PC-3 (cell line): ENCODE data around the gene LTA.

Experiments used
- EZH2 ChIP-seq: fragments of 300-600 bp; sonication (generic); IDR thresholded peaks from one replicate; pipeline ENCODE4 v1.6.1; 2017; ENCODE audit warnings: antibody characterized with exemption, mild to moderate bottlenecking, low read length; ENCODE audit not compliant: unreplicated experiment
- EZH2phosphoT487 ChIP-seq: fragments of 300-600 bp; sonication (generic); IDR thresholded peaks from 2 replicates; pipeline ENCODE4 v1.6.1; 2018; ENCODE audit warnings: mild to moderate bottlenecking, antibody characterized with exemption, low read length, borderline replicate concordance
- TF ChIP-seq, protein P1 (sequence below): fragments of 300-600 bp; sonication (generic); conservative IDR thresholded peaks from 2 replicates; pipeline ENCODE4 v1.5.1; 2017; ENCODE audit warnings: antibody characterized with exemption, low read depth, mild to moderate bottlenecking, low read length

DNA sequence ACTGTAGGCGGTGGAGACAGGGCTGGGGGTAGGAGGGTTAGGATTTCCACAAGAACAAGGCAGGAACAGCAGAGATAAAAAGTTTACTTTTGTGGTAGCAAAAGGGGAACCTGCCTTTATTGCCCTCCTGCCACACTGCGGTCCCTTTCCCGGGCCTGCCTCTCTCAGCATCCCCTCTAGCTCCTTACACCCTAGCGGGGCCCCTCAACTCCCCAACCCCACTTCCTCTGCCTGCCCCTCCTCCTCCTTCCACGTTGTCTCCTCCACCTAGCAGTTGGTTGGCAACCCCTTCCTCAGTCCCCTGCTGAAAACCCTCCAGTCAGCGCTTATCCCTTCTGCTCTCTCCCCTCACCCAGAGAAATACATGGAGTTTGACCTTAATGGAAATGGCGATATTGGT, 43.7 kb downstream of the LTA start:
- TF ChIP-seq, protein P1, sequence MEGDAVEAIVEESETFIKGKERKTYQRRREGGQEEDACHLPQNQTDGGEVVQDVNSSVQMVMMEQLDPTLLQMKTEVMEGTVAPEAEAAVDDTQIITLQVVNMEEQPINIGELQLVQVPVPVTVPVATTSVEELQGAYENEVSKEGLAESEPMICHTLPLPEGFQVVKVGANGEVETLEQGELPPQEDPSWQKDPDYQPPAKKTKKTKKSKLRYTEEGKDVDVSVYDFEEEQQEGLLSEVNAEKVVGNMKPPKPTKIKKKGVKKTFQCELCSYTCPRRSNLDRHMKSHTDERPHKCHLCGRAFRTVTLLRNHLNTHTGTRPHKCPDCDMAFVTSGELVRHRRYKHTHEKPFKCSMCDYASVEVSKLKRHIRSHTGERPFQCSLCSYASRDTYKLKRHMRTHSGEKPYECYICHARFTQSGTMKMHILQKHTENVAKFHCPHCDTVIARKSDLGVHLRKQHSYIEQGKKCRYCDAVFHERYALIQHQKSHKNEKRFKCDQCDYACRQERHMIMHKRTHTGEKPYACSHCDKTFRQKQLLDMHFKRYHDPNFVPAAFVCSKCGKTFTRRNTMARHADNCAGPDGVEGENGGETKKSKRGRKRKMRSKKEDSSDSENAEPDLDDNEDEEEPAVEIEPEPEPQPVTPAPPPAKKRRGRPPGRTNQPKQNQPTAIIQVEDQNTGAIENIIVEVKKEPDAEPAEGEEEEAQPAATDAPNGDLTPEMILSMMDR: no peak
- TF ChIP-seq EZH2 (no peak), EZH2phosphoT487 (no peak)
